Activated CD4-positive, alpha-beta memory T cell treated with anti-CD3 and anti-CD28 coated beads for 36 hours (primary cell): ENCODE data around the gene ITPR1. TPM values are rescaled to one million over a fixed set of nuclear protein-coding genes. Genes with fewer than 3 reads are reported as not detected.

ENCODE experiments used
- CTCF ChIA-PET: fragments of 350-600 bp; sonication (Branson Sonifier 250); formaldehyde crosslinking; loops from one replicate; lab custom pipeline; 2021; ENCODE audit warnings: antibody characterized with exemption, inconsistent platforms; lab: Charles Lee
- POLR2A ChIA-PET: fragments of 350-600 bp; sonication (Branson Sonifier 250); formaldehyde crosslinking; loops from one replicate; lab custom pipeline; 2021; ENCODE audit warnings: antibody characterized with exemption; lab: Charles Lee
- DNase-seq: peaks from one replicate; pipeline ENCODE4 v3.0.0-alpha.2; 2020
- H3K27ac Mint-ChIP-seq: one replicate; pipeline ENCODE4 v1.8.0; 2021; ENCODE audit warnings: mixed read lengths
- H3K27me3 Mint-ChIP-seq: one replicate; pipeline ENCODE4 v1.8.0; 2021; ENCODE audit warnings: mixed read lengths
- H3K36me3 Mint-ChIP-seq: one replicate; pipeline ENCODE4 v1.8.0; 2021; ENCODE audit warnings: mixed read lengths
- H3K4me1 Mint-ChIP-seq: one replicate; pipeline ENCODE4 v1.8.0; 2021; ENCODE audit warnings: low read depth, mixed read lengths
- H3K4me3 Mint-ChIP-seq: one replicate; pipeline ENCODE4 v1.8.0; 2021; ENCODE audit warnings: mild to moderate bottlenecking, mixed read lengths
- H3K9me3 Mint-ChIP-seq: one replicate; pipeline ENCODE4 v1.8.0; 2021; ENCODE audit warnings: mixed read lengths
- intact Hi-C: fragments of 100-400 bp; cut with micrococcal nuclease; formaldehyde crosslinking; loops from one replicate; pipeline ENCODE4 v1.15.1; 2023
- total RNA-seq, 2 experiments: library from RNA; stranded (reverse); gene quantifications; one replicate each; pipeline ENCODE4 v1.2.3, GENCODE V29; 2021

Gene ITPR1
- total RNA-seq, 2 experiments from 2014 or later = 49.1 to 53.1 TPM

GRCh38 chr3:4795905-4796304 is 302.8 kb downstream of the ITPR1 start:
- H3K4me1 Mint-ChIP-seq = peaks cover 2% of the 10 kb centered on the region
- CTCF ChIA-PET = interaction anchor here (1.3 kb wide), 2 partner anchors 84 to 180 kb away, joined by 5 read pairs; no protein-coding TSS in a partner anchor
- H3K4me3 Mint-ChIP-seq = no peak overlapping the region
- POLR2A ChIA-PET = no interaction called here
- intact Hi-C loops = no loop called here
- H3K27me3 Mint-ChIP-seq = no peaks in the 10 kb centered on the region
- H3K9me3 Mint-ChIP-seq = no peaks in the 10 kb centered on the region
- DNase-seq = no peak
- no peak overlapping the region for H3K27ac Mint-ChIP-seq
- peaks cover 29% of the 10 kb centered on the region for H3K36me3 Mint-ChIP-seq

GRCh38 chr3:4797201-4797705 is 304.1 kb downstream of the ITPR1 start:
- H3K27me3 Mint-ChIP-seq = no peaks in the 10 kb centered on the region
- H3K36me3 Mint-ChIP-seq = peaks cover 33% of the 10 kb centered on the region
- ChIA-PET CTCF (interaction anchor here (0.9 to 1.4 kb wide), 4 partner anchors 12 to 179 kb away, joined by 3 to 5 read pairs (median 4); no protein-coding TSS in a partner anchor), POLR2A (no interaction called here)
- no peak overlapping the region for H3K4me3 Mint-ChIP-seq
- H3K27ac Mint-ChIP-seq = no peak overlapping the region
- H3K9me3 Mint-ChIP-seq = no peaks in the 10 kb centered on the region
- DNase-seq = no peak
- intact Hi-C loops = no loop called here
- peaks cover 2% of the 10 kb centered on the region for H3K4me1 Mint-ChIP-seq

GRCh38 chr3:4799266-4800256 is 306.4 kb downstream of the ITPR1 start:
- Mint-ChIP-seq H3K4me1 (peaks cover 15% of the 10 kb centered on the region), H3K4me3 (no peak overlapping the region), H3K9me3 (no peaks in the 10 kb centered on the region), H3K36me3 (peaks cover 44% of the 10 kb centered on the region), H3K27me3 (no peaks in the 10 kb centered on the region), H3K27ac (no peak overlapping the region)
- no peak for DNase-seq
- ChIA-PET POLR2A (no interaction called here), CTCF (interaction anchor here (0.8 to 1.0 kb wide), 2 partner anchors 79 to 88 kb away, joined by 3 read pairs; no protein-coding TSS in a partner anchor)
- intact Hi-C loops = no loop called here

- H3K36me3 Mint-ChIP-seq = peaks cover 42% of the 10 kb centered on the region
- H3K27ac Mint-ChIP-seq = no peak overlapping the region
- H3K4me1 Mint-ChIP-seq = peaks cover 25% of the 10 kb centered on the region
- H3K27me3 Mint-ChIP-seq = no peaks in the 10 kb centered on the region
- no peaks in the 10 kb centered on the region for H3K9me3 Mint-ChIP-seq
- CTCF ChIA-PET = no interaction called here
- intact Hi-C loops = no loop called here
- POLR2A ChIA-PET = no interaction called here
- DNase-seq = no peak
- H3K4me3 Mint-ChIP-seq = no peak overlapping the region
These were observed 307.4 kb downstream of the ITPR1 start for GRCh38 chr3:4800595-4800994.

- CTCF ChIA-PET = no interaction called here
- H3K27me3 Mint-ChIP-seq = no peaks in the 10 kb centered on the region
- H3K4me3 Mint-ChIP-seq = no peak overlapping the region
- intact Hi-C loops = no loop called here
- peaks cover 35% of the 10 kb centered on the region for H3K4me1 Mint-ChIP-seq
- peaks cover 54% of the 10 kb centered on the region for H3K36me3 Mint-ChIP-seq
- no peaks in the 10 kb centered on the region for H3K9me3 Mint-ChIP-seq
- H3K27ac Mint-ChIP-seq = no peak overlapping the region
- POLR2A ChIA-PET = no interaction called here
- DNase-seq = no peak
These were observed 308.7 kb downstream of the ITPR1 start for GRCh38 chr3:4801892-4802291.

- peaks cover 38% of the 10 kb centered on the region for H3K4me1 Mint-ChIP-seq
- POLR2A ChIA-PET = interaction anchor here (4.6 kb wide), 1 partner anchor 176 kb away, joined by 42 read pairs; the partner anchor contains the start of gene BHLHE40
- CTCF ChIA-PET = interaction anchor here (0.5 kb wide), 1 partner anchor 51 kb away, joined by 3 read pairs; no protein-coding TSS in a partner anchor
- intact Hi-C loops = no loop called here
- no peaks in the 10 kb centered on the region for H3K27me3 Mint-ChIP-seq
- H3K27ac Mint-ChIP-seq = no peak overlapping the region
- peaks cover 58% of the 10 kb centered on the region for H3K36me3 Mint-ChIP-seq
- DNase-seq = no peak
- H3K4me3 Mint-ChIP-seq = no peak overlapping the region
- H3K9me3 Mint-ChIP-seq = no peaks in the 10 kb centered on the region
These were observed 309.8 kb downstream of the ITPR1 start for GRCh38 chr3:4802903-4803302.

GRCh38 chr3:4804161-4805058 is 311.3 kb downstream of the ITPR1 start:
- ChIA-PET CTCF (interaction anchor here (0.5 to 7.5 kb wide), 6 partner anchors 27 to 217 kb away, joined by 3 to 59 read pairs (median 5); partner anchors contain the start of gene BHLHE40), POLR2A (interaction anchor here (0.7 to 4.6 kb wide), 10 partner anchors 18 to 174 kb away, joined by 3 to 42 read pairs (median 8); partner anchors contain the start of gene BHLHE40)
- Mint-ChIP-seq H3K4me1 (peaks cover 41% of the 10 kb centered on the region), H3K9me3 (no peaks in the 10 kb centered on the region), H3K36me3 (peaks cover 61% of the 10 kb centered on the region), H3K27me3 (no peaks in the 10 kb centered on the region), H3K27ac (peak overlapping the region; percentile 78), H3K4me3 (no peak overlapping the region)
- peak; percentile 71 for DNase-seq
- intact Hi-C loops = loop anchor here (1.0 to 5.0 kb wide), 12 partner anchors 18 to 218 kb away; no protein-coding TSS in a partner anchor

- ChIA-PET POLR2A (interaction anchor here (0.9 to 4.6 kb wide), 10 partner anchors 16 to 173 kb away, joined by 3 to 42 read pairs (median 9); partner anchors contain the start of gene BHLHE40), CTCF (interaction anchor here (0.6 to 7.5 kb wide), 8 partner anchors 17 to 173 kb away, joined by 3 to 59 read pairs (median 4); partner anchors contain the start of gene BHLHE40)
- intact Hi-C loops = loop anchor here (1.0 to 5.0 kb wide), 12 partner anchors 17 to 217 kb away; no protein-coding TSS in a partner anchor
- Mint-ChIP-seq H3K9me3 (no peaks in the 10 kb centered on the region), H3K36me3 (peaks cover 59% of the 10 kb centered on the region), H3K4me3 (peak overlapping the region; percentile 63), H3K27me3 (no peaks in the 10 kb centered on the region), H3K4me1 (peaks cover 42% of the 10 kb centered on the region), H3K27ac (peak overlapping the region; percentile 78)
- DNase-seq = peak; percentile 86
These were observed 312.5 kb downstream of the ITPR1 start for GRCh38 chr3:4805662-4806061.

GRCh38 chr3:4806535-4807108 is 313.5 kb downstream of the ITPR1 start:
- Mint-ChIP-seq H3K27me3 (no peaks in the 10 kb centered on the region), H3K4me1 (peaks cover 42% of the 10 kb centered on the region), H3K36me3 (peaks cover 57% of the 10 kb centered on the region), H3K4me3 (peak overlapping the region; percentile 63), H3K27ac (peak overlapping the region; percentile 78), H3K9me3 (no peaks in the 10 kb centered on the region)
- POLR2A ChIA-PET = interaction anchor here (0.6 to 4.6 kb wide), 11 partner anchors 15 to 172 kb away, joined by 3 to 42 read pairs (median 9); partner anchors contain the start of gene BHLHE40
- CTCF ChIA-PET = interaction anchor here (0.8 to 7.5 kb wide), 6 partner anchors 16 to 172 kb away, joined by 3 to 59 read pairs (median 5); partner anchors contain the start of gene BHLHE40
- DNase-seq = no peak
- intact Hi-C loops = loop anchor here (5.0 kb wide), 1 partner anchor 84 kb away; no protein-coding TSS in a partner anchor

- Mint-ChIP-seq H3K4me3 (peak overlapping the region; percentile 45), H3K4me1 (peaks cover 42% of the 10 kb centered on the region), H3K27ac (peak overlapping the region; percentile 4), H3K9me3 (no peaks in the 10 kb centered on the region), H3K27me3 (no peaks in the 10 kb centered on the region), H3K36me3 (peaks cover 54% of the 10 kb centered on the region)
- no peak for DNase-seq
- intact Hi-C loops = loop anchor here (5.0 kb wide), 1 partner anchor 85 kb away; no protein-coding TSS in a partner anchor
- POLR2A ChIA-PET = interaction anchor here (1.1 to 4.6 kb wide), 5 partner anchors 14 to 171 kb away, joined by 3 to 42 read pairs (median 21); partner anchors contain the start of gene BHLHE40
- CTCF ChIA-PET = interaction anchor here (1.3 to 7.5 kb wide), 4 partner anchors 15 to 171 kb away, joined by 3 to 59 read pairs (median 16); partner anchors contain the start of gene BHLHE40
These were observed 314.5 kb downstream of the ITPR1 start for GRCh38 chr3:4807381-4808280.
